GM21390 (cell line): Measurements from ENCODE around the gene SVOPL.
"Not testable (repeated sequence)": the region's sequence is repeated elsewhere in the genome, so short reads cannot be mapped to it uniquely, and the experiment has no call there.

Experiments used
- ATAC-seq: cut with Tn5 transposase; IDR thresholded peaks from one replicate; pipeline ENCODE4 v1.9.1; 2021; ENCODE audit not compliant: unreplicated experiment

Gene SVOPL

GRCh38 chr7:138701537-138701923, 368 bp upstream of the SVOPL start:
- ATAC-seq = no peak

- ATAC-seq = no peak
Observed at GRCh38 chr7:138699661-138700060, 1.5 kb downstream of the SVOPL start.

GRCh38 chr7:138698281-138698680, 2.9 kb downstream of the SVOPL start:
- no peak for ATAC-seq

- no peak for ATAC-seq
Observed at GRCh38 chr7:138697535-138698182, 3.5 kb downstream of the SVOPL start.

- not testable (repeated sequence) for ATAC-seq
Observed at GRCh38 chr7:138695776-138696175, 5.4 kb downstream of the SVOPL start.

- ATAC-seq = no peak
Observed at GRCh38 chr7:138695106-138695505, 6.1 kb downstream of the SVOPL start.

- no peak for ATAC-seq
Observed at GRCh38 chr7:138691178-138691577, 10.0 kb downstream of the SVOPL start.

GRCh38 chr7:138690495-138690894, 10.7 kb downstream of the SVOPL start:
- ATAC-seq = no peak

- ATAC-seq = not testable (repeated sequence)
Observed at GRCh38 chr7:138688037-138688436, 13.1 kb downstream of the SVOPL start.

GRCh38 chr7:138684340-138684739, 16.8 kb downstream of the SVOPL start:
- ATAC-seq = no peak

GRCh38 chr7:138679793-138680192, 21.4 kb downstream of the SVOPL start:
- ATAC-seq = no peak

GRCh38 chr7:138670594-138670993, 30.6 kb downstream of the SVOPL start:
- no peak for ATAC-seq

GRCh38 chr7:138669364-138669763, 31.8 kb downstream of the SVOPL start:
- ATAC-seq = no peak

GRCh38 chr7:138668946-138669345, 32.2 kb downstream of the SVOPL start:
- ATAC-seq = no peak

GRCh38 chr7:138668229-138668596, 32.9 kb downstream of the SVOPL start:
- no peak for ATAC-seq

GRCh38 chr7:138667535-138668228, 33.5 kb downstream of the SVOPL start:
- ATAC-seq = no peak

GRCh38 chr7:138666385-138666784, 34.8 kb downstream of the SVOPL start:
- no peak for ATAC-seq

GRCh38 chr7:138665669-138666140, 35.5 kb downstream of the SVOPL start:
- no peak for ATAC-seq

- no peak for ATAC-seq
Observed at GRCh38 chr7:138665249-138665648, 35.9 kb downstream of the SVOPL start.

- no peak for ATAC-seq
Observed at GRCh38 chr7:138663725-138664710, 37.1 kb downstream of the SVOPL start.

GRCh38 chr7:138662991-138663320, 38.2 kb downstream of the SVOPL start:
- ATAC-seq = no peak
